K562 (cell line): ENCODE measurements around the gene NAGS. TPM values are rescaled to one million over a fixed set of nuclear protein-coding genes. Genes with fewer than 3 reads are reported as not detected.

Experiments
- GATAD2B ChIP-seq: fragments of 450-650 bp; IDR thresholded peaks from 2 replicates; pipeline ENCODE4 v1.6.1; 2017; ENCODE audit warnings: mild to moderate bottlenecking, borderline replicate concordance
- HMGN3 ChIP-seq: IDR thresholded peaks from 2 replicates; pipeline ENCODE4 v1.6.1; 2011; ENCODE audit warnings: borderline replicate concordance, low read depth, mild to moderate bottlenecking, mixed read lengths, low read length; ENCODE audit not compliant: insufficient read length; ENCODE audit errors: extremely low read depth
- KDM4B ChIP-seq, 2 experiments: fragments of 450-650 bp in 1 of 2; sonication (generic) in 1 of 2; IDR thresholded peaks; 2 replicates each; pipeline ENCODE4 v1.6.1; 2016 to 2017; ENCODE audit warnings: borderline replicate concordance in 2 of 2, antibody characterized with exemption in 1 of 2, low read depth in 1 of 2, mild to moderate bottlenecking in 1 of 2
- NCOA1 ChIP-seq: fragments of 450-650 bp; IDR thresholded peaks from 2 replicates; pipeline ENCODE4 v1.6.1; 2016; ENCODE audit warnings: low read depth
- NR2F6 ChIP-seq: fragments of 450-650 bp; formaldehyde crosslinking; IDR thresholded peaks from 2 replicates; pipeline ENCODE4 v1.4.0; 2020; ENCODE audit warnings: mild to moderate bottlenecking
- SIN3A ChIP-seq, 2 experiments: fragments of 150-350 bp in 1 of 2; IDR thresholded peaks; 2 replicates each; pipeline ENCODE4 v1.6.1; 2011 to 2016; ENCODE audit warnings: borderline replicate concordance in 2 of 2, low read depth in 2 of 2, low read length in 2 of 2, mild to moderate bottlenecking in 2 of 2, moderate library complexity in 2 of 2; ENCODE audit not compliant: control insufficient read depth in 1 of 2
- SMAD3 ChIP-seq: fragments of 450-650 bp; formaldehyde crosslinking; conservative IDR thresholded peaks from 2 replicates; pipeline ENCODE4 v1.4.0; 2020; ENCODE audit warnings: mild to moderate bottlenecking
- SMARCA5 ChIP-seq: fragments of 450-650 bp; IDR thresholded peaks from 2 replicates; pipeline ENCODE4 v1.6.1; 2016
- TBL1XR1 ChIP-seq, 2 experiments: IDR thresholded peaks; 2 replicates each; pipeline ENCODE4 v1.6.1; 2012; ENCODE audit warnings: improper control_type of control experiment in 2 of 2, low read length in 2 of 2, mild to moderate bottlenecking in 1 of 2
- THRAP3 ChIP-seq: fragments of 450-650 bp; IDR thresholded peaks from 2 replicates; pipeline ENCODE4 v1.6.1; 2016; ENCODE audit warnings: mild to moderate bottlenecking, inconsistent platforms, borderline replicate concordance
- TOE1 ChIP-seq, 2 experiments: fragments of 450-650 bp in 1 of 2; sonication (generic) in 1 of 2; formaldehyde crosslinking in 1 of 2; IDR thresholded peaks; 2 replicates each; pipeline versions ENCODE4 v1.7.1 to v1.8.0; 2016 to 2022; ENCODE audit warnings: borderline replicate concordance in 2 of 2, mild to moderate bottlenecking in 2 of 2, antibody characterized with exemption in 1 of 2, inconsistent platforms in 1 of 2, low read depth in 1 of 2, missing genetic modification reagents in 1 of 2, moderate library complexity in 1 of 2
- XRCC4 ChIP-seq: IDR thresholded peaks from one replicate; pipeline ENCODE4 v1.6.1; 2011; ENCODE audit not compliant: insufficient read depth, insufficient read length; ENCODE audit errors: extremely low read depth
- ZC3H4 ChIP-seq: sonication (generic); formaldehyde crosslinking; IDR thresholded peaks from 2 replicates; pipeline ENCODE4 v1.9.0; 2021; ENCODE audit warnings: missing genetic modification reagents, borderline replicate concordance
- polyA plus RNA-seq, 8 experiments: library from polyadenylated mRNA; depleted of rRNA in 4 of 8; stranded (reverse) in 5 of 8; unstranded in 3 of 8; fragments of >200 nt; fragmentation: Nextera tagmentation in 2 of 8; fragmentation: Illumina TruSeq in 1 of 8; extraction: Ambion mirVana in 2 of 8; extraction: Trizol in 1 of 8; gene quantifications; 2 replicates each; pipeline versions ENCODE4 v1.2.1 to v1.2.3, GENCODE V29; 2011 to 2014; ENCODE audit warnings: inconsistent platforms in 1 of 8, missing spikeins in 1 of 8
- total RNA-seq, 7 experiments: library from RNA; depleted of rRNA in 6 of 7; stranded (reverse); fragments of >200 nt in 6 of 7; fragmentation: Illumina TruSeq in 2 of 7; extraction: Trizol in 2 of 7; gene quantifications; 2 replicates each; pipeline versions ENCODE4 v1.2.1 to v1.2.3, GENCODE V29; 2011 to 2021; ENCODE audit warnings: low replicate concordance in 1 of 7
- TF ChIP-seq, protein P1 (sequence below): fragments of 450-650 bp; IDR thresholded peaks from 2 replicates; pipeline ENCODE4 v1.6.1; 2017; ENCODE audit warnings: antibody characterized with exemption
- TF ChIP-seq, protein P2 (sequence below): fragments of 250-450 bp; sonication (Bioruptor Pico); IDR thresholded peaks from 2 replicates; pipeline ENCODE4 v1.4.0; 2020; ENCODE audit warnings: mild to moderate bottlenecking
- TF ChIP-seq, protein P3 (sequence below): fragments of 150-350 bp; conservative IDR thresholded peaks from 2 replicates; pipeline ENCODE4 v1.6.1; 2014; ENCODE audit warnings: low read length
- TF ChIP-seq, protein P4 (sequence below): fragments of 250-450 bp; sonication (Bioruptor Pico); IDR thresholded peaks from 2 replicates; pipeline ENCODE4 v1.5.0; 2021; ENCODE audit warnings: mild to moderate bottlenecking, borderline replicate concordance

The NAGS gene
- total and polyA plus RNA-seq, 9 of the 15 experiments (the other 6 are each of a cell fraction or from before 2014, with no cell fraction given): not detected

DNA sequence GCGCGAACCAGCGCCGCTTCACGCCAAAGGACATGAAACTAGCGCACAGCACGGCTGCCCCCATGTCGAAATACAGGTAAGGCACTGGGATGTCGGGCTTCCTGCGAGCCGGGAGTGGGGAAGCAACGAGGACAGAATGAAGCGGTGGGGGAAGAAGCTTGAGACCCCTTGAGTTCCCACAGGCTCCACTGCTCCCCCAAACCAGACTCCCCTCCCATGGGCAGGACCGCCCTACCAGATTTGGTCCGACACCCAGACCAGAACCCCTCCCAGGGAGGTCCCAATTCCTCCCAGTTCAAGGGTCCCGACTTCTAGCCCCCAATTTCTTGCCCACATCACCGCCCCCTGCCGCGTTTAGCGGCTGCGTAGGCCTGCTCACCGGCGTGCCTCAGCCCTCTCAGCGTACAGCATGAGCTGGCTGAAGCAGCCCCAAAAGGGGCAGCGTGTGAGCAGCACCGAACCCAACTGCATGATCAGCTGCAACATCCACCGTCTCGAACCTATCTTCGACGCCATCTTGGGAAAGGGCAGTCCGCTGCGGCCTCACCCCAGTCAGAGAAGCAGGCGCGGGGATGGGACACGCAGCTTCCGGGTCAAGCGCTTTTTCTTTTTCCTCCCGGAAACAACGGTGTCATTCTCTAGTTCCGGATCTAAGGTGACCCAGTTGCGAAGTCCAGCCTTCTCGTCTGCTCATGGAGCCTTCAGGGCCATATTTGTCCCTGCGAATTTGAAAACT lies 10.2 kb downstream of the NAGS start, which contains the start of gene TMEM101 (continued):
- TF ChIP-seq ZC3H4 (CRISPR knock-in tag): no peak
- TF ChIP-seq, protein P1, sequence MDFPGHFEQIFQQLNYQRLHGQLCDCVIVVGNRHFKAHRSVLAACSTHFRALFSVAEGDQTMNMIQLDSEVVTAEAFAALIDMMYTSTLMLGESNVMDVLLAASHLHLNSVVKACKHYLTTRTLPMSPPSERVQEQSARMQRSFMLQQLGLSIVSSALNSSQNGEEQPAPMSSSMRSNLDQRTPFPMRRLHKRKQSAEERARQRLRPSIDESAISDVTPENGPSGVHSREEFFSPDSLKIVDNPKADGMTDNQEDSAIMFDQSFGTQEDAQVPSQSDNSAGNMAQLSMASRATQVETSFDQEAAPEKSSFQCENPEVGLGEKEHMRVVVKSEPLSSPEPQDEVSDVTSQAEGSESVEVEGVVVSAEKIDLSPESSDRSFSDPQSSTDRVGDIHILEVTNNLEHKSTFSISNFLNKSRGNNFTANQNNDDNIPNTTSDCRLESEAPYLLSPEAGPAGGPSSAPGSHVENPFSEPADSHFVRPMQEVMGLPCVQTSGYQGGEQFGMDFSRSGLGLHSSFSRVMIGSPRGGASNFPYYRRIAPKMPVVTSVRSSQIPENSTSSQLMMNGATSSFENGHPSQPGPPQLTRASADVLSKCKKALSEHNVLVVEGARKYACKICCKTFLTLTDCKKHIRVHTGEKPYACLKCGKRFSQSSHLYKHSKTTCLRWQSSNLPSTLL: no peak
- peak; percentile 78 for TF ChIP-seq SMAD3
- TF ChIP-seq KDM4B (IDR thresholded peaks at IDR 0.05; ENCODE audit: borderline replicate concordance in 2 of 2, low read depth in 1 of 2): peak in 1 of 2 experiments; percentile 98; a peak in 2 of 4 replicates
- no peak for TF ChIP-seq HMGN3
- TF ChIP-seq SIN3A (IDR thresholded peaks at IDR 0.05; ENCODE audit: borderline replicate concordance in 2 of 2, control insufficient read depth in 1 of 2, low read depth in 2 of 2, low read length in 2 of 2): peak; percentile 85 to 93; a peak in 2 of 4 replicates
- TF ChIP-seq, protein P2, sequence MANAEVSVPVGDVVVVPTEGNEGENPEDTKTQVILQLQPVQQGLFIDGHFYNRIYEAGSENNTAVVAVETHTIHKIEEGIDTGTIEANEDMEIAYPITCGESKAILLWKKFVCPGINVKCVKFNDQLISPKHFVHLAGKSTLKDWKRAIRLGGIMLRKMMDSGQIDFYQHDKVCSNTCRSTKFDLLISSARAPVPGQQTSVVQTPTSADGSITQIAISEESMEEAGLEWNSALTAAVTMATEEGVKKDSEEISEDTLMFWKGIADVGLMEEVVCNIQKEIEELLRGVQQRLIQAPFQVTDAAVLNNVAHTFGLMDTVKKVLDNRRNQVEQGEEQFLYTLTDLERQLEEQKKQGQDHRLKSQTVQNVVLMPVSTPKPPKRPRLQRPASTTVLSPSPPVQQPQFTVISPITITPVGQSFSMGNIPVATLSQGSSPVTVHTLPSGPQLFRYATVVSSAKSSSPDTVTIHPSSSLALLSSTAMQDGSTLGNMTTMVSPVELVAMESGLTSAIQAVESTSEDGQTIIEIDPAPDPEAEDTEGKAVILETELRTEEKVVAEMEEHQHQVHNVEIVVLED (CRISPR knock-in tag): peak; percentile 76
- no peak for TF ChIP-seq NR2F6 (CRISPR knock-in tag)
- TF ChIP-seq TOE1 (IDR thresholded peaks at IDR 0.05; ENCODE audit: borderline replicate concordance): peak; percentile 84; the same call in 1 of the 2 replicates
- no peak for TF ChIP-seq TOE1 (CRISPR knock-in tag; IDR thresholded peaks at IDR 0.05; ENCODE audit: borderline replicate concordance, low read depth)
- TF ChIP-seq, protein P3, sequence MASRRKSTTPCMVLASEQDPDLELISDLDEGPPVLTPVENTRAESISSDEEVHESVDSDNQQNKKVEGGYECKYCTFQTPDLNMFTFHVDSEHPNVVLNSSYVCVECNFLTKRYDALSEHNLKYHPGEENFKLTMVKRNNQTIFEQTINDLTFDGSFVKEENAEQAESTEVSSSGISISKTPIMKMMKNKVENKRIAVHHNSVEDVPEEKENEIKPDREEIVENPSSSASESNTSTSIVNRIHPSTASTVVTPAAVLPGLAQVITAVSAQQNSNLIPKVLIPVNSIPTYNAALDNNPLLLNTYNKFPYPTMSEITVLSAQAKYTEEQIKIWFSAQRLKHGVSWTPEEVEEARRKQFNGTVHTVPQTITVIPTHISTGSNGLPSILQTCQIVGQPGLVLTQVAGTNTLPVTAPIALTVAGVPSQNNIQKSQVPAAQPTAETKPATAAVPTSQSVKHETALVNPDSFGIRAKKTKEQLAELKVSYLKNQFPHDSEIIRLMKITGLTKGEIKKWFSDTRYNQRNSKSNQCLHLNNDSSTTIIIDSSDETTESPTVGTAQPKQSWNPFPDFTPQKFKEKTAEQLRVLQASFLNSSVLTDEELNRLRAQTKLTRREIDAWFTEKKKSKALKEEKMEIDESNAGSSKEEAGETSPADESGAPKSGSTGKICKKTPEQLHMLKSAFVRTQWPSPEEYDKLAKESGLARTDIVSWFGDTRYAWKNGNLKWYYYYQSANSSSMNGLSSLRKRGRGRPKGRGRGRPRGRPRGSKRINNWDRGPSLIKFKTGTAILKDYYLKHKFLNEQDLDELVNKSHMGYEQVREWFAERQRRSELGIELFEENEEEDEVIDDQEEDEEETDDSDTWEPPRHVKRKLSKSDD: peak; percentile 95
- TF ChIP-seq, protein P4, sequence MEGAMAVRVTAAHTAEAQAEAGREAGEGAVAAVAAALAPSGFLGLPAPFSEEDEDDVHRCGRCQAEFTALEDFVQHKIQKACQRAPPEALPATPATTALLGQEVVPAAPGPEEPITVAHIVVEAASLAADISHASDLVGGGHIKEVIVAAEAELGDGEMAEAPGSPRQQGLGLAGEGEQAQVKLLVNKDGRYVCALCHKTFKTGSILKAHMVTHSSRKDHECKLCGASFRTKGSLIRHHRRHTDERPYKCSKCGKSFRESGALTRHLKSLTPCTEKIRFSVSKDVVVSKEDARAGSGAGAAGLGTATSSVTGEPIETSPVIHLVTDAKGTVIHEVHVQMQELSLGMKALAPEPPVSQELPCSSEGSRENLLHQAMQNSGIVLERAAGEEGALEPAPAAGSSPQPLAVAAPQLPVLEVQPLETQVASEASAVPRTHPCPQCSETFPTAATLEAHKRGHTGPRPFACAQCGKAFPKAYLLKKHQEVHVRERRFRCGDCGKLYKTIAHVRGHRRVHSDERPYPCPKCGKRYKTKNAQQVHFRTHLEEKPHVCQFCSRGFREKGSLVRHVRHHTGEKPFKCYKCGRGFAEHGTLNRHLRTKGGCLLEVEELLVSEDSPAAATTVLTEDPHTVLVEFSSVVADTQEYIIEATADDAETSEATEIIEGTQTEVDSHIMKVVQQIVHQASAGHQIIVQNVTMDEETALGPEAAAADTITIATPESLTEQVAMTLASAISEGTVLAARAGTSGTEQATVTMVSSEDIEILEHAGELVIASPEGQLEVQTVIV (CRISPR knock-in tag): no peak
- peak; percentile 98 for TF ChIP-seq NCOA1
- peak; percentile 74 for TF ChIP-seq GATAD2B
- TF ChIP-seq SMARCA5: no peak
- no peak for TF ChIP-seq XRCC4
- TF ChIP-seq THRAP3: no peak
- TF ChIP-seq TBL1XR1 (IDR thresholded peaks at IDR 0.05; ENCODE audit: low read length in 2 of 2): peak; percentile 74 to 86; a peak in 2 of 4 replicates
